Keratinocyte (primary cell): ENCODE results near the gene ZNF275. TPM values are rescaled to one million over a fixed set of nuclear protein-coding genes. Genes with fewer than 3 reads are reported as not detected.

ENCODE experiments used
- DNase-seq: peaks from one replicate; pipeline ENCODE4 v3.0.0-alpha.2; 2011; ENCODE audit warnings: low read depth, missing footprints, low spot score
- FAIRE-seq: peaks from 2 replicates; lab custom pipeline; 2011; peaks lifted over from hg19 to GRCh38; lab: Jason Lieb, UNC
- H2AFZ ChIP-seq: 2 replicates; pipeline ENCODE4 v1.6.0; 2012; ENCODE audit warnings: low read length, control low read depth, inconsistent platforms; ENCODE audit not compliant: control insufficient read depth
- H3K27ac ChIP-seq: 2 replicates; pipeline ENCODE4 v1.5.1; 2011; ENCODE audit warnings: low read length; ENCODE audit not compliant: control insufficient read depth, insufficient read depth
- H3K27me3 ChIP-seq: 3 replicates; pipeline ENCODE4 v1.6.0; 2011; ENCODE audit warnings: low read length; ENCODE audit not compliant: control insufficient read depth, insufficient read depth; ENCODE audit errors: extremely low read depth
- H3K36me3 ChIP-seq, 2 experiments: 2 replicates in 1 of 2; 3 replicates in 1 of 2; pipeline ENCODE4 v1.5.1; 2011; ENCODE audit warnings: low read length in 2 of 2, mild to moderate bottlenecking in 1 of 2; ENCODE audit not compliant: control insufficient read depth in 2 of 2, insufficient read depth in 2 of 2; ENCODE audit errors: extremely low read depth in 1 of 2
- H3K4me1 ChIP-seq: 3 replicates; pipeline ENCODE4 v1.5.1; 2011; ENCODE audit warnings: low read length; ENCODE audit not compliant: control insufficient read depth, insufficient read depth; ENCODE audit errors: extremely low read depth
- H3K4me2 ChIP-seq: 3 replicates; pipeline ENCODE4 v1.6.0; 2011; ENCODE audit warnings: low read depth, low read length; ENCODE audit not compliant: control insufficient read depth, insufficient read depth; ENCODE audit errors: extremely low read depth
- H3K4me3 ChIP-seq, 3 experiments: fragments of 200-600 bp in 1 of 3; sonication (generic) in 1 of 3; 2 replicates in 2 of 3; 3 replicates in 1 of 3; pipeline ENCODE4 v1.5.1; 2011 to 2016; ENCODE audit warnings: low read length in 3 of 3, mild to moderate bottlenecking in 3 of 3, control low read depth in 2 of 3, inconsistent platforms in 1 of 3, low read depth in 1 of 3, mixed read lengths in 1 of 3, mixed run types in 1 of 3, moderate library complexity in 1 of 3; ENCODE audit not compliant: control insufficient read depth in 2 of 3, insufficient read depth in 2 of 3; ENCODE audit errors: extremely low read depth in 1 of 3
- H3K79me2 ChIP-seq: 2 replicates; pipeline ENCODE4 v1.6.0; 2012; ENCODE audit warnings: low read length; ENCODE audit not compliant: control insufficient read depth, insufficient read depth
- H3K9ac ChIP-seq: 3 replicates; pipeline ENCODE4 v1.6.0; 2011; ENCODE audit warnings: low read length; ENCODE audit not compliant: control insufficient read depth, insufficient read depth; ENCODE audit errors: extremely low read depth
- H3K9me1 ChIP-seq: 3 replicates; pipeline ENCODE4 v1.6.0; 2011; ENCODE audit warnings: low read length; ENCODE audit not compliant: control insufficient read depth, insufficient read depth; ENCODE audit errors: extremely low read depth
- H3K9me3 ChIP-seq: 2 replicates; pipeline ENCODE4 v1.5.1; 2012; ENCODE audit warnings: low read depth, low read length; ENCODE audit not compliant: control insufficient read depth
- H4K20me1 ChIP-seq: 3 replicates; pipeline ENCODE4 v1.6.0; 2011; ENCODE audit warnings: low read length; ENCODE audit not compliant: control insufficient read depth, insufficient read depth; ENCODE audit errors: extremely low read depth
- CTCF ChIP-seq, 3 experiments: IDR thresholded peaks in 1 of 3; conservative IDR thresholded peaks in 1 of 3; optimal IDR thresholded peaks in 1 of 3; 2 replicates in 2 of 3; 3 replicates in 1 of 3; pipeline versions ENCODE3 to v1.5.1; 2011; ENCODE audit warnings: low read length in 3 of 3, mild to moderate bottlenecking in 3 of 3, moderate library complexity in 2 of 3, control low read depth in 1 of 3, inconsistent platforms in 1 of 3; ENCODE audit not compliant: insufficient read depth in 2 of 3; ENCODE audit errors: extremely low read depth in 1 of 3
- EZH2 ChIP-seq: IDR thresholded peaks from one replicate; pipeline ENCODE4 v1.6.1; 2012; ENCODE audit warnings: inconsistent platforms, mild to moderate bottlenecking, low read length, moderate library complexity
- dilution Hi-C: fragments of 300-500 bp; cut with MboI; formaldehyde crosslinking; loops from one replicate; pipeline ENCODE4 v1.7.0; 2020; ENCODE audit warnings: low sequenced_read_pairs; ENCODE audit not compliant: extremely low pct_ligation_motif_present
- polyA plus RNA-seq, 5 experiments: library from polyadenylated mRNA; depleted of rRNA in 3 of 5; stranded (reverse) in 3 of 5; stranded (forward) in 1 of 5; unstranded in 1 of 5; fragments of >200 nt; gene quantifications; 1 replicate in 1 of 5; 2 replicates in 3 of 5; 3 replicates in 1 of 5; pipeline versions ENCODE4 v1.2.1 to v1.2.3, GENCODE V29; 2011 to 2012; ENCODE audit warnings: missing spikeins in 2 of 5, low read depth in 1 of 5, low replicate concordance in 1 of 5

ZNF275 gene
- polyA plus RNA-seq, 1 donor (not counting 4 experiments of a cell fraction or from before 2014, with no cell fraction given) = 5.3 TPM

DNA sequence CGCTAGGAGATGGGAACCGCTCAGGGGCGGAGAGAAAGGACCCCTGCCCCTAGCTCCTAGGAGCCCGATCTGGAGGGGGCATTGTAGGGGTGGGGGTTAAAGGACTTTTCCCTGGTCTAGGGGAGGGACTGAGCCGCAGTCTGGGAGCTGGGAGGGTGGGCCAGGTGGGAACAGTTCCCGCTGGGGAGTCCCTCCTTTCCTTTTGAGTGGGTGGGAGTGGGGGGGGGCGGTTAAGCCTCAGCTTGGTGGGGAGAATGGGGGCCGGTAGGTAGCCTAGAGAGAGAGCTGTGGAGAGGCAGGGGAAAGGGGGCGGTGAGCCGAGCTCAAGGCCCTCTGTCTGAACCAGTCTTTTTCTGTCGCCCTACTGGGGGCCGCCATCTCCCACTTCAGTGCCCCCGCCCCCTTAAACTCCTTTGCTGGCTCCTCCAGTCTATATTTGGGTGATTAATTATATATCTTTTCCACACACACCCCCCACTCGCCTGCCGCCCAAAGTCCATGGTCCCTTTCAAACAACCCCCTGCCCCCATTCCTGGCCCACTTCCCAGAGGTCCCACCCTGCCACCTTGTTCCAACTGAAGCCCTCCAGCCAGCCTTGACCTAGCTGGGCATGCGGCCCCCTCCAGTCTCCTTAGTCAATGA is 822 bp downstream of the ZNF275 start:
- Histone ChIP-seq H3K9ac (peak overlapping the region; percentile 68), H3K79me2 (no peaks in the 10 kb centered on the region), H3K4me2 (peak overlapping the region; percentile 48), H3K9me1 (no peaks in the 10 kb centered on the region), H3K4me3 (peak overlapping the region; percentile 61 to 63 (median 62)), H3K9me3 (no peaks in the 10 kb centered on the region), H3K36me3 (no peaks in the 10 kb centered on the region), H3K27me3 (no peaks in the 10 kb centered on the region), H3K27ac (no peak overlapping the region), H3K4me1 (no peaks in the 10 kb centered on the region), H4K20me1 (no peaks in the 10 kb centered on the region), H2AFZ (no peak overlapping the region)
- dilution Hi-C loops = no loop called here
- DNase-seq (no peak), FAIRE-seq (no peak)
- TF ChIP-seq EZH2 = no peak
- no peak for TF ChIP-seq CTCF (optimal IDR thresholded peaks at IDR 0.05 in 1 of 3, IDR thresholded peaks at IDR 0.05 in 1 of 3, conservative IDR thresholded peaks at IDR 0.05 in 1 of 3; ENCODE audit: extremely low read depth in 1 of 3, insufficient read depth in 2 of 3, low read length in 3 of 3)

DNA sequence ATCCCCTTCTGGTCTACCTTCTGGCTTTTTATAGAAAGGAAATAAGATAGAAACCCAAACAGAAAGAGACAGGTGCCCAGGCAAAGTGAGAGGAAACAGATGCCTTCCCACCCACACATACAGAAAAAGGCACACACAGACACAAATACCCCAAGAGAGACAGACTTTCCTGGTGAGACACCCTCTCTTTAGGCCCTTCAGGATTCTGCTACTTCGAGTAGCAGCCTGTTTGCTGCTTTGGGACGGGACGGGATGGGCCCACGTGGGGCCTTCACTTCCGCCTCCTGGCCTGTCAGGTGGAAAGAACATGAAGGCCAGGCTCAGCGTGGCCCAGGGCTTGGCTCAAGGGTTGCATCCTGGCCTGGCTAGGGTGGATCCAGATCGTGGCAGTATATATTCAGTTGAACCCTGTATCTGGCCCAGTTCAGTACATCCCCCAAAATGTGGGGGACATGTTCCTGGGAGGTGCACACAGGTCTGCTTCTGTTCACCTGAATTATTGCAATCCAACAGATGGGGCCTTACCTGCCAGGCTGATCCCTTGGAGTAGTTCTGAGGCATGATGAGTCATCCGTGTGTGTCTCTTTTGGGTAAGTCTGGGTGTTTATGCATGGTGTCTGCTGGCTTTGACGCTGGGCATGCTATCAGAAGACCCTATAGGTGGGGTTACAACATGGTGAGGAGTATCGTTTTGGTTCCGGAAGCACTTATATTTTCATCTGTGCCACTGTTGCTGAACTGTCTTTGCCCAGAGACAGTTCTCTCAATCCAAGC is 2.4 kb downstream of the ZNF275 start:
- dilution Hi-C loops = no loop called here
- Histone ChIP-seq H3K27me3 (no peaks in the 10 kb centered on the region), H4K20me1 (no peaks in the 10 kb centered on the region), H3K9ac (no peak overlapping the region), H3K4me3 (no peak overlapping the region), H3K9me3 (no peaks in the 10 kb centered on the region), H3K36me3 (no peaks in the 10 kb centered on the region), H2AFZ (no peak overlapping the region), H3K79me2 (no peaks in the 10 kb centered on the region), H3K4me2 (no peak overlapping the region), H3K9me1 (no peaks in the 10 kb centered on the region), H3K27ac (no peak overlapping the region), H3K4me1 (no peaks in the 10 kb centered on the region)
- TF ChIP-seq CTCF (optimal IDR thresholded peaks at IDR 0.05 in 1 of 3, IDR thresholded peaks at IDR 0.05 in 1 of 3, conservative IDR thresholded peaks at IDR 0.05 in 1 of 3; ENCODE audit: extremely low read depth in 1 of 3, insufficient read depth in 2 of 3, low read length in 3 of 3) = no peak
- TF ChIP-seq EZH2 = no peak
- DNase-seq (no peak), FAIRE-seq (no peak)
